SK-N-SH treated with all-trans-retinoic acid at 6 μM for 48 hours (cell line): Measurements from ENCODE around the gene LPP.

Source experiments
- ARNTL ChIP-seq: fragments of 450-650 bp; formaldehyde crosslinking; IDR thresholded peaks from 2 replicates; pipeline ENCODE4 v1.5.0; 2020; ENCODE audit warnings: low read depth, mild to moderate bottlenecking, moderate library complexity, borderline replicate concordance
- CSRNP3 ChIP-seq: fragments of 250-450 bp; sonication (Bioruptor Pico); IDR thresholded peaks from 2 replicates; pipeline ENCODE4 v1.5.1; 2021; ENCODE audit warnings: mild to moderate bottlenecking, moderate library complexity
- ESRRG ChIP-seq: fragments of 250-450 bp; sonication (Bioruptor Pico); IDR thresholded peaks from 2 replicates; pipeline ENCODE4 v1.6.1; 2021; ENCODE audit warnings: mild to moderate bottlenecking
- OSR1 ChIP-seq: fragments of 250-450 bp; sonication (Bioruptor Pico); IDR thresholded peaks from 2 replicates; pipeline ENCODE4 v1.8.0; 2022; ENCODE audit warnings: moderate library complexity, mild to moderate bottlenecking, inconsistent platforms
- PATZ1 ChIP-seq: fragments of 250-450 bp; sonication (Bioruptor Pico); IDR thresholded peaks from 2 replicates; pipeline ENCODE4 v1.8.0; 2020; ENCODE audit warnings: mild to moderate bottlenecking, moderate library complexity, borderline replicate concordance
- POU6F1 ChIP-seq: fragments of 250-450 bp; sonication (Bioruptor Pico); IDR thresholded peaks from 2 replicates; pipeline ENCODE4 v1.8.0; 2021; ENCODE audit warnings: low read depth, mild to moderate bottlenecking, moderate library complexity, borderline replicate concordance
- RARB ChIP-seq: fragments of 250-450 bp; sonication (Bioruptor Pico); IDR thresholded peaks from 2 replicates; pipeline ENCODE4 v1.8.0; 2021; ENCODE audit warnings: mild to moderate bottlenecking, moderate library complexity
- SNAI2 ChIP-seq: fragments of 250-450 bp; sonication (Bioruptor Pico); IDR thresholded peaks from 2 replicates; pipeline ENCODE4 v1.5.0; 2020; ENCODE audit warnings: mild to moderate bottlenecking, moderate library complexity
- TOX ChIP-seq: fragments of 250-450 bp; sonication (Bioruptor Pico); IDR thresholded peaks from 2 replicates; pipeline ENCODE4 v1.8.0; 2021; ENCODE audit warnings: mild to moderate bottlenecking, moderate library complexity, borderline replicate concordance
- ZFP30 ChIP-seq: fragments of 450-650 bp; formaldehyde crosslinking; IDR thresholded peaks from 2 replicates; pipeline ENCODE4 v1.5.0; 2022; ENCODE audit warnings: mild to moderate bottlenecking, moderate library complexity
- ZNF565 ChIP-seq: fragments of 450-650 bp; formaldehyde crosslinking; conservative IDR thresholded peaks from 2 replicates; pipeline ENCODE4 v1.5.0; 2020; ENCODE audit warnings: low read depth, mild to moderate bottlenecking, moderate library complexity
- ZNF8 ChIP-seq: fragments of 450-650 bp; formaldehyde crosslinking; IDR thresholded peaks from 2 replicates; pipeline ENCODE4 v1.5.0; 2020; ENCODE audit warnings: mild to moderate bottlenecking, moderate library complexity

GRCh38 chr3:188827103-188827502, 673.1 kb downstream of the LPP start:
- no peak for TF ChIP-seq ZNF8 (CRISPR knock-in tag)
- no peak for TF ChIP-seq ZNF565 (CRISPR knock-in tag)
- TF ChIP-seq TOX (CRISPR knock-in tag), result no peak
- TF ChIP-seq ARNTL (CRISPR knock-in tag), result no peak
- TF ChIP-seq ESRRG (CRISPR knock-in tag), result no peak
- TF ChIP-seq CSRNP3, result no peak
- no peak for TF ChIP-seq PATZ1
- TF ChIP-seq POU6F1, result no peak
- TF ChIP-seq RARB, result no peak
- no peak for TF ChIP-seq SNAI2 (CRISPR knock-in tag)
- TF ChIP-seq ZFP30 (CRISPR knock-in tag), result no peak
- TF ChIP-seq OSR1 (CRISPR knock-in tag), result no peak
